Sigmoid colon (tissue), 4 donors: Measurements from ENCODE around the gene SLC2A6.

ENCODE experiments used
- POLR2A ChIP-seq, 2 donors: fragments of 450-650 bp; IDR thresholded peaks; one replicate each; pipeline ENCODE4 v1.6.1; 2016; ENCODE audit warnings: antibody characterized with exemption in 2 of 2, mild to moderate bottlenecking in 2 of 2, moderate library complexity in 2 of 2
- POLR2AphosphoS5 ChIP-seq, 4 donors: sonication (generic); formaldehyde crosslinking; IDR thresholded peaks; one replicate each; pipeline ENCODE4 v1.6.1; 2017; ENCODE audit warnings: antibody characterized with exemption in 4 of 4

GRCh38 chr9:133514460-133515239, 35.8 kb upstream of the SLC2A6 start:
- TF ChIP-seq POLR2A (IDR thresholded peaks at IDR 0.05) = no peak
- TF ChIP-seq POLR2AphosphoS5 (IDR thresholded peaks at IDR 0.05) = no peak
